Activated naive CD4-positive, alpha-beta T cell treated with anti-CD3 and anti-CD28 coated beads, Interleukin-2, amount 50 U/mL, for 24 hours (primary cell): ENCODE results near the gene SLC10A3.

ENCODE experiments used
- H3K27ac Mint-ChIP-seq: one replicate; pipeline ENCODE4 v1.8.0; 2021; ENCODE audit warnings: mild to moderate bottlenecking, mixed read lengths
- H3K27me3 Mint-ChIP-seq: one replicate; pipeline ENCODE4 v1.8.0; 2021; ENCODE audit warnings: mixed read lengths
- H3K36me3 Mint-ChIP-seq: one replicate; pipeline ENCODE4 v1.8.0; 2021; ENCODE audit warnings: mixed read lengths
- H3K4me1 Mint-ChIP-seq: one replicate; pipeline ENCODE4 v1.8.0; 2021; ENCODE audit warnings: mixed read lengths
- H3K4me3 Mint-ChIP-seq: one replicate; pipeline ENCODE4 v1.8.0; 2021; ENCODE audit warnings: mild to moderate bottlenecking, mixed read lengths
- H3K9me3 Mint-ChIP-seq: one replicate; pipeline ENCODE4 v1.8.0; 2021; ENCODE audit warnings: mixed read lengths

SLC10A3 gene

GRCh38 chrX:154477891-154478477, 12.4 kb downstream of the SLC10A3 start:
- H3K27me3 Mint-ChIP-seq: no peaks in the 10 kb centered on the region

GRCh38 chrX:154476821-154477220, 13.6 kb downstream of the SLC10A3 start:
- Mint-ChIP-seq H3K4me3 (peak overlapping the region; percentile 15), H3K27me3 (no peaks in the 10 kb centered on the region), H3K9me3 (no peaks in the 10 kb centered on the region), H3K27ac (no peak overlapping the region), H3K4me1 (peaks cover 25% of the 10 kb centered on the region), H3K36me3 (no peaks in the 10 kb centered on the region)

More at GRCh38 chrX:154477891-154478477, 12.4 kb downstream of the SLC10A3 start:
- no peaks in the 10 kb centered on the region for H3K9me3 Mint-ChIP-seq
- peaks cover 29% of the 10 kb centered on the region for H3K4me1 Mint-ChIP-seq
- peak overlapping the region; percentile 35 for H3K27ac Mint-ChIP-seq
- peak overlapping the region; percentile 84 for H3K4me3 Mint-ChIP-seq
- no peaks in the 10 kb centered on the region for H3K36me3 Mint-ChIP-seq

- H3K4me1 Mint-ChIP-seq: peaks cover 21% of the 10 kb centered on the region
- no peaks in the 10 kb centered on the region for H3K27me3 Mint-ChIP-seq
- H3K27ac Mint-ChIP-seq: peak overlapping the region; percentile 72
- no peak overlapping the region for H3K4me3 Mint-ChIP-seq
- no peaks in the 10 kb centered on the region for H3K9me3 Mint-ChIP-seq
- H3K36me3 Mint-ChIP-seq: no peaks in the 10 kb centered on the region
These were observed 16.7 kb downstream of the SLC10A3 start for GRCh38 chrX:154473683-154474082.

- Mint-ChIP-seq H3K4me3 (no peak overlapping the region), H3K36me3 (no peaks in the 10 kb centered on the region), H3K4me1 (peaks cover 21% of the 10 kb centered on the region), H3K9me3 (no peaks in the 10 kb centered on the region), H3K27ac (no peak overlapping the region), H3K27me3 (no peaks in the 10 kb centered on the region)
These were observed 17.5 kb downstream of the SLC10A3 start for GRCh38 chrX:154472685-154473632.

- H3K36me3 Mint-ChIP-seq: no peaks in the 10 kb centered on the region
- no peak overlapping the region for H3K4me3 Mint-ChIP-seq
- no peak overlapping the region for H3K27ac Mint-ChIP-seq
- H3K9me3 Mint-ChIP-seq: no peaks in the 10 kb centered on the region
- peaks cover 13% of the 10 kb centered on the region for H3K4me1 Mint-ChIP-seq
- no peaks in the 10 kb centered on the region for H3K27me3 Mint-ChIP-seq
These were observed 18.4 kb downstream of the SLC10A3 start for GRCh38 chrX:154471839-154472684.

GRCh38 chrX:154470914-154471568, 19.4 kb downstream of the SLC10A3 start:
- Mint-ChIP-seq H3K27me3 (no peaks in the 10 kb centered on the region), H3K9me3 (no peaks in the 10 kb centered on the region), H3K4me1 (peaks cover 4% of the 10 kb centered on the region), H3K36me3 (no peaks in the 10 kb centered on the region), H3K4me3 (no peak overlapping the region), H3K27ac (no peak overlapping the region)

GRCh38 chrX:154470434-154470833, 20.0 kb downstream of the SLC10A3 start:
- H3K36me3 Mint-ChIP-seq: no peaks in the 10 kb centered on the region
- no peak overlapping the region for H3K4me3 Mint-ChIP-seq
- H3K27me3 Mint-ChIP-seq: no peaks in the 10 kb centered on the region
- no peaks in the 10 kb centered on the region for H3K9me3 Mint-ChIP-seq
- H3K4me1 Mint-ChIP-seq: peaks cover 2% of the 10 kb centered on the region
- no peak overlapping the region for H3K27ac Mint-ChIP-seq

GRCh38 chrX:154469880-154470279, 20.5 kb downstream of the SLC10A3 start:
- H3K27me3 Mint-ChIP-seq: no peaks in the 10 kb centered on the region
- H3K27ac Mint-ChIP-seq: no peak overlapping the region
- no peaks in the 10 kb centered on the region for H3K4me1 Mint-ChIP-seq
- no peaks in the 10 kb centered on the region for H3K36me3 Mint-ChIP-seq
- no peaks in the 10 kb centered on the region for H3K9me3 Mint-ChIP-seq
- no peak overlapping the region for H3K4me3 Mint-ChIP-seq

- Mint-ChIP-seq H3K9me3 (no peaks in the 10 kb centered on the region), H3K36me3 (no peaks in the 10 kb centered on the region)
These were observed 21.3 kb downstream of the SLC10A3 start for GRCh38 chrX:154469114-154469513.

GRCh38 chrX:154468217-154468616, 22.2 kb downstream of the SLC10A3 start:
- Mint-ChIP-seq H3K9me3 (no peaks in the 10 kb centered on the region), H3K27me3 (no peaks in the 10 kb centered on the region), H3K4me3 (no peak overlapping the region), H3K4me1 (no peaks in the 10 kb centered on the region), H3K27ac (no peak overlapping the region), H3K36me3 (no peaks in the 10 kb centered on the region)

More at GRCh38 chrX:154469114-154469513, 21.3 kb downstream of the SLC10A3 start:
- no peak overlapping the region for H3K4me3 Mint-ChIP-seq
- H3K4me1 Mint-ChIP-seq: no peaks in the 10 kb centered on the region
- no peaks in the 10 kb centered on the region for H3K27me3 Mint-ChIP-seq
- no peak overlapping the region for H3K27ac Mint-ChIP-seq

GRCh38 chrX:154467556-154467955, 22.9 kb downstream of the SLC10A3 start:
- no peak overlapping the region for H3K4me3 Mint-ChIP-seq
- no peaks in the 10 kb centered on the region for H3K4me1 Mint-ChIP-seq
- H3K36me3 Mint-ChIP-seq: no peaks in the 10 kb centered on the region

GRCh38 chrX:154466907-154467306, 23.5 kb downstream of the SLC10A3 start:
- H3K9me3 Mint-ChIP-seq: no peaks in the 10 kb centered on the region
- H3K27ac Mint-ChIP-seq: no peak overlapping the region
- no peak overlapping the region for H3K4me3 Mint-ChIP-seq
- no peaks in the 10 kb centered on the region for H3K27me3 Mint-ChIP-seq
- H3K36me3 Mint-ChIP-seq: no peaks in the 10 kb centered on the region
- no peaks in the 10 kb centered on the region for H3K4me1 Mint-ChIP-seq

More at GRCh38 chrX:154467556-154467955, 22.9 kb downstream of the SLC10A3 start:
- Mint-ChIP-seq H3K27me3 (no peaks in the 10 kb centered on the region), H3K27ac (no peak overlapping the region), H3K9me3 (no peaks in the 10 kb centered on the region)

- H3K27me3 Mint-ChIP-seq: no peaks in the 10 kb centered on the region
- no peaks in the 10 kb centered on the region for H3K4me1 Mint-ChIP-seq
- no peak overlapping the region for H3K4me3 Mint-ChIP-seq
- H3K27ac Mint-ChIP-seq: no peak overlapping the region
- H3K9me3 Mint-ChIP-seq: no peaks in the 10 kb centered on the region
- peaks cover under 1% of the 10 kb centered on the region for H3K36me3 Mint-ChIP-seq
These were observed 24.4 kb downstream of the SLC10A3 start for GRCh38 chrX:154466036-154466435.

GRCh38 chrX:154465601-154466000, 24.8 kb downstream of the SLC10A3 start:
- no peak overlapping the region for H3K27ac Mint-ChIP-seq
- no peak overlapping the region for H3K4me3 Mint-ChIP-seq
- H3K4me1 Mint-ChIP-seq: no peaks in the 10 kb centered on the region
- no peaks in the 10 kb centered on the region for H3K9me3 Mint-ChIP-seq
- no peaks in the 10 kb centered on the region for H3K27me3 Mint-ChIP-seq
- H3K36me3 Mint-ChIP-seq: peaks cover 1% of the 10 kb centered on the region

GRCh38 chrX:154464806-154465365, 25.5 kb downstream of the SLC10A3 start:
- Mint-ChIP-seq H3K27ac (no peak overlapping the region), H3K4me3 (no peak overlapping the region), H3K9me3 (no peaks in the 10 kb centered on the region), H3K4me1 (no peaks in the 10 kb centered on the region), H3K27me3 (no peaks in the 10 kb centered on the region), H3K36me3 (peaks cover 1% of the 10 kb centered on the region)
